Measurements from ENCODE around the gene ERICH4. TPM values are rescaled to one million over a fixed set of nuclear protein-coding genes. Genes with fewer than 3 reads are reported as not detected.

ERICH4 gene
- polyA plus RNA-seq, 2 donors: not detected

- Histone ChIP-seq H3K27ac (ENCODE audit: low read depth in 2 of 2, low read length in 1 of 2) (no peak overlapping the region), H3K9me3 (ENCODE audit: control insufficient read depth in 2 of 2, insufficient read depth in 1 of 2, low read depth in 1 of 2, low read length in 1 of 2) (peaks cover 0 to 3% of the 10 kb centered on the region in 2 donors), H3K36me3 (ENCODE audit: control insufficient read depth in 2 of 2, insufficient read depth in 2 of 2, low read length in 1 of 2) (peaks cover 24 to 60% of the 10 kb centered on the region in 2 donors), H3K4me1 (ENCODE audit: control insufficient read depth in 2 of 2, insufficient read depth in 2 of 2, low read length in 1 of 2) (peaks cover 0 to 27% of the 10 kb centered on the region in 2 donors), H3K27me3 (ENCODE audit: control insufficient read depth in 1 of 2, insufficient read depth in 2 of 2, low read length in 2 of 2) (no peaks in the 10 kb centered on the region), H3K4me3 (ENCODE audit: low read depth in 1 of 2, low read length in 2 of 2) (no peak overlapping the region)
- 93% methylated on average over 12 of the region's 12 CpGs for WGBS, 2 donors
Measured at GRCh38 chr19:41422955-41423354, 20.0 kb upstream of the ERICH4 start.

- peaks cover 2 to 31% of the 10 kb centered on the region in 2 donors for H3K4me1 ChIP-seq (ENCODE audit: control insufficient read depth in 2 of 2, insufficient read depth in 2 of 2, low read length in 1 of 2)
- peak overlapping the region; percentile 65 to 76 for H3K4me3 ChIP-seq (ENCODE audit: low read depth in 1 of 2, low read length in 2 of 2)
- peaks cover 16 to 55% of the 10 kb centered on the region in 2 donors for H3K36me3 ChIP-seq (ENCODE audit: control insufficient read depth in 2 of 2, insufficient read depth in 2 of 2, low read length in 1 of 2)
- H3K9me3 ChIP-seq (ENCODE audit: control insufficient read depth in 2 of 2, insufficient read depth in 1 of 2, low read depth in 1 of 2, low read length in 1 of 2): peaks cover 0 to 2% of the 10 kb centered on the region in 2 donors
- H3K27me3 ChIP-seq (ENCODE audit: control insufficient read depth in 1 of 2, insufficient read depth in 2 of 2, low read length in 2 of 2): no peaks in the 10 kb centered on the region
- no peak overlapping the region for H3K27ac ChIP-seq (ENCODE audit: low read depth in 2 of 2, low read length in 1 of 2)
- 79 to 84% methylated on average over 21 of the region's 21 CpGs for WGBS, 2 donors
Measured at GRCh38 chr19:41424335-41425173, 18.4 kb upstream of the ERICH4 start.

- peaks cover 2 to 31% of the 10 kb centered on the region in 2 donors for H3K4me1 ChIP-seq (ENCODE audit: control insufficient read depth in 2 of 2, insufficient read depth in 2 of 2, low read length in 1 of 2)
- WGBS, 2 donors: 78 to 89% methylated on average over 28 of the region's 28 CpGs
- peaks cover 11 to 51% of the 10 kb centered on the region in 2 donors for H3K36me3 ChIP-seq (ENCODE audit: control insufficient read depth in 2 of 2, insufficient read depth in 2 of 2, low read length in 1 of 2)
- peak overlapping the region in 1 of 2 donors; percentile 92 for H3K27ac ChIP-seq (ENCODE audit: low read depth in 2 of 2, low read length in 1 of 2)
- H3K9me3 ChIP-seq (ENCODE audit: control insufficient read depth in 2 of 2, insufficient read depth in 1 of 2, low read depth in 1 of 2, low read length in 1 of 2): peaks cover 0 to 2% of the 10 kb centered on the region in 2 donors
- no peaks in the 10 kb centered on the region for H3K27me3 ChIP-seq (ENCODE audit: control insufficient read depth in 1 of 2, insufficient read depth in 2 of 2, low read length in 2 of 2)
- H3K4me3 ChIP-seq (ENCODE audit: low read depth in 1 of 2, low read length in 2 of 2): peak overlapping the region; percentile 65 to 76
Measured at GRCh38 chr19:41425174-41426115, 17.5 kb upstream of the ERICH4 start.

GRCh38 chr19:41426116-41426841, 16.7 kb upstream of the ERICH4 start:
- no peaks in the 10 kb centered on the region for H3K27me3 ChIP-seq (ENCODE audit: control insufficient read depth in 1 of 2, insufficient read depth in 2 of 2, low read length in 2 of 2)
- peaks cover 2 to 29% of the 10 kb centered on the region in 2 donors for H3K4me1 ChIP-seq (ENCODE audit: control insufficient read depth in 2 of 2, insufficient read depth in 2 of 2, low read length in 1 of 2)
- H3K36me3 ChIP-seq (ENCODE audit: control insufficient read depth in 2 of 2, insufficient read depth in 2 of 2, low read length in 1 of 2): peaks cover 11 to 49% of the 10 kb centered on the region in 2 donors
- 59 to 69% methylated on average over 36 of the region's 36 CpGs for WGBS, 2 donors
- H3K4me3 ChIP-seq (ENCODE audit: low read depth in 1 of 2, low read length in 2 of 2): peak overlapping the region; percentile 65 to 76
- H3K9me3 ChIP-seq (ENCODE audit: control insufficient read depth in 2 of 2, insufficient read depth in 1 of 2, low read depth in 1 of 2, low read length in 1 of 2): peaks cover 0 to 2% of the 10 kb centered on the region in 2 donors
- peak overlapping the region; percentile 86 to 92 for H3K27ac ChIP-seq (ENCODE audit: low read depth in 2 of 2, low read length in 1 of 2)

- H3K36me3 ChIP-seq (ENCODE audit: control insufficient read depth in 2 of 2, insufficient read depth in 2 of 2, low read length in 1 of 2): peaks cover 18 to 50% of the 10 kb centered on the region in 2 donors
- H3K9me3 ChIP-seq (ENCODE audit: control insufficient read depth in 2 of 2, insufficient read depth in 1 of 2, low read depth in 1 of 2, low read length in 1 of 2): no peaks in the 10 kb centered on the region
- peak within 1 kb of the TSS; percentile 65 to 76 for H3K4me3 ChIP-seq (ENCODE audit: low read depth in 1 of 2, low read length in 2 of 2)
- H3K27ac ChIP-seq (ENCODE audit: low read depth in 2 of 2, low read length in 1 of 2): peak within 1 kb of the TSS; percentile 86 to 97
- H3K4me1 ChIP-seq (ENCODE audit: control insufficient read depth in 2 of 2, insufficient read depth in 2 of 2, low read length in 1 of 2): peaks cover 2 to 24% of the 10 kb centered on the region in 2 donors
- H3K27me3 ChIP-seq (ENCODE audit: control insufficient read depth in 1 of 2, insufficient read depth in 2 of 2, low read length in 2 of 2): no peaks in the 10 kb centered on the region
- 10 to 14% methylated on average over 19 of the region's 19 CpGs for WGBS, 2 donors
Measured at GRCh38 chr19:41426952-41427646, 15.9 kb upstream of the ERICH4 start, which contains the start of gene B3GNT8. Gene B3GNT8, minus strand, starts transcription at chr19:41427374. Its CDS starts 596 bp downstream, at chr19:41426778.

GRCh38 chr19:41427647-41428480, 15.1 kb upstream of the ERICH4 start:
- Histone ChIP-seq H3K27ac (ENCODE audit: low read depth in 2 of 2, low read length in 1 of 2) (peak overlapping the region; percentile 86 to 97), H3K27me3 (ENCODE audit: control insufficient read depth in 1 of 2, insufficient read depth in 2 of 2, low read length in 2 of 2) (no peaks in the 10 kb centered on the region), H3K36me3 (ENCODE audit: control insufficient read depth in 2 of 2, insufficient read depth in 2 of 2, low read length in 1 of 2) (peaks cover 12 to 49% of the 10 kb centered on the region in 2 donors), H3K9me3 (ENCODE audit: control insufficient read depth in 2 of 2, insufficient read depth in 1 of 2, low read depth in 1 of 2, low read length in 1 of 2) (no peaks in the 10 kb centered on the region), H3K4me3 (ENCODE audit: low read depth in 1 of 2, low read length in 2 of 2) (peak overlapping the region; percentile 59 to 76), H3K4me1 (ENCODE audit: control insufficient read depth in 2 of 2, insufficient read depth in 2 of 2, low read length in 1 of 2) (peaks cover 2 to 23% of the 10 kb centered on the region in 2 donors)
- 6 to 12% methylated on average over 23 of the region's 23 CpGs for WGBS, 2 donors

GRCh38 chr19:41428481-41428859, 14.5 kb upstream of the ERICH4 start:
- 64 to 69% methylated on average over 1 of the region's 1 CpG for WGBS, 2 donors
- H3K4me3 ChIP-seq (ENCODE audit: low read depth in 1 of 2, low read length in 2 of 2): peak overlapping the region; percentile 59 to 76

GRCh38 chr19:41430922-41431321, 12.0 kb upstream of the ERICH4 start:
- 78 to 79% methylated on average over 6 of the region's 6 CpGs for WGBS, 2 donors
- H3K27me3 ChIP-seq (ENCODE audit: control insufficient read depth in 1 of 2, insufficient read depth in 2 of 2, low read length in 2 of 2): no peaks in the 10 kb centered on the region
- H3K36me3 ChIP-seq (ENCODE audit: control insufficient read depth in 2 of 2, insufficient read depth in 2 of 2, low read length in 1 of 2): peaks cover 8 to 30% of the 10 kb centered on the region in 2 donors
- H3K9me3 ChIP-seq (ENCODE audit: control insufficient read depth in 2 of 2, insufficient read depth in 1 of 2, low read depth in 1 of 2, low read length in 1 of 2): no peaks in the 10 kb centered on the region
- H3K4me3 ChIP-seq (ENCODE audit: low read depth in 1 of 2, low read length in 2 of 2): no peak overlapping the region
- peaks cover 2 to 12% of the 10 kb centered on the region in 2 donors for H3K4me1 ChIP-seq (ENCODE audit: control insufficient read depth in 2 of 2, insufficient read depth in 2 of 2, low read length in 1 of 2)
- no peak overlapping the region for H3K27ac ChIP-seq (ENCODE audit: low read depth in 2 of 2, low read length in 1 of 2)

More at GRCh38 chr19:41428481-41428859, 14.5 kb upstream of the ERICH4 start:
- Histone ChIP-seq H3K4me1 (ENCODE audit: control insufficient read depth in 2 of 2, insufficient read depth in 2 of 2, low read length in 1 of 2) (peaks cover 2 to 22% of the 10 kb centered on the region in 2 donors), H3K9me3 (ENCODE audit: control insufficient read depth in 2 of 2, insufficient read depth in 1 of 2, low read depth in 1 of 2, low read length in 1 of 2) (no peaks in the 10 kb centered on the region), H3K27me3 (ENCODE audit: control insufficient read depth in 1 of 2, insufficient read depth in 2 of 2, low read length in 2 of 2) (no peaks in the 10 kb centered on the region), H3K36me3 (ENCODE audit: control insufficient read depth in 2 of 2, insufficient read depth in 2 of 2, low read length in 1 of 2) (peaks cover 8 to 49% of the 10 kb centered on the region in 2 donors), H3K27ac (ENCODE audit: low read depth in 2 of 2, low read length in 1 of 2) (peak overlapping the region; percentile 86 to 97)
